ENCODE measurements around the gene AP5Z1.
"Not testable (repeated sequence)": the region's sequence is repeated elsewhere in the genome, so short reads cannot be mapped to it uniquely, and the experiment has no call there.

AP5Z1 gene

GRCh38 chr7:4792537-4793126 is 17.2 kb downstream of the AP5Z1 start:
- Histone ChIP-seq H3K9me3 (ENCODE audit: insufficient read depth, low read length) (no peaks in the 10 kb centered on the region), H3K27me3 (ENCODE audit: low read depth, low read length) (no peaks in the 10 kb centered on the region), H3K4me2 (ENCODE audit: low read length) (no peak overlapping the region), H3K79me2 (ENCODE audit: low read length) (no peaks in the 10 kb centered on the region), H3K27ac (ENCODE audit: low read length) (no peak overlapping the region), H2AFZ (ENCODE audit: low read depth, low read length) (no peak overlapping the region), H3K4me3 (ENCODE audit: low read length) (no peak overlapping the region), H3K4me1 (ENCODE audit: low read length) (no peaks in the 10 kb centered on the region), H3K36me3 (replicated peaks; ENCODE audit: low read depth, low read length) (no peaks in the 10 kb centered on the region), H3K9ac (ENCODE audit: low read length) (no peak overlapping the region), H4K20me1 (ENCODE audit: insufficient read depth, low read length) (no peaks in the 10 kb centered on the region)
- no peak for TF ChIP-seq EZH2phosphoT487 (IDR thresholded peaks at IDR 0.05; ENCODE audit: low read depth)
- TF ChIP-seq CTCF (IDR thresholded peaks at IDR 0.05; ENCODE audit: low read depth, low read length) = no peak

GRCh38 chr7:4793385-4793993 is 18.1 kb downstream of the AP5Z1 start:
- not testable (repeated sequence) for H3K36me3 ChIP-seq (replicated peaks; ENCODE audit: low read depth, low read length)

GRCh38 chr7:4794171-4794570 is 18.7 kb downstream of the AP5Z1 start:
- H3K4me3 ChIP-seq (ENCODE audit: low read length); H3K9ac ChIP-seq (ENCODE audit: low read length); H4K20me1 ChIP-seq (ENCODE audit: insufficient read depth, low read length); H3K79me2 ChIP-seq (ENCODE audit: low read length); H3K27ac ChIP-seq (ENCODE audit: low read length); H3K9me3 ChIP-seq (ENCODE audit: insufficient read depth, low read length); H3K36me3 ChIP-seq (replicated peaks; ENCODE audit: low read depth, low read length); H3K4me2 ChIP-seq (ENCODE audit: low read length); H2AFZ ChIP-seq (ENCODE audit: low read depth, low read length); H3K4me1 ChIP-seq (ENCODE audit: low read length); H3K27me3 ChIP-seq (ENCODE audit: low read depth, low read length): not testable (repeated sequence)

More at GRCh38 chr7:4793385-4793993, 18.1 kb downstream of the AP5Z1 start:
- H3K9me3 ChIP-seq (ENCODE audit: insufficient read depth, low read length); H3K27me3 ChIP-seq (ENCODE audit: low read depth, low read length); H4K20me1 ChIP-seq (ENCODE audit: insufficient read depth, low read length); H3K4me1 ChIP-seq (ENCODE audit: low read length); H3K4me2 ChIP-seq (ENCODE audit: low read length); H3K9ac ChIP-seq (ENCODE audit: low read length); H3K79me2 ChIP-seq (ENCODE audit: low read length); H2AFZ ChIP-seq (ENCODE audit: low read depth, low read length); H3K4me3 ChIP-seq (ENCODE audit: low read length); H3K27ac ChIP-seq (ENCODE audit: low read length): not testable (repeated sequence)

- Histone ChIP-seq H3K27me3 (ENCODE audit: low read depth, low read length) (no peaks in the 10 kb centered on the region), H4K20me1 (ENCODE audit: insufficient read depth, low read length) (no peaks in the 10 kb centered on the region), H3K4me2 (ENCODE audit: low read length) (no peak overlapping the region), H3K79me2 (ENCODE audit: low read length) (no peaks in the 10 kb centered on the region), H2AFZ (ENCODE audit: low read depth, low read length) (no peak overlapping the region), H3K36me3 (replicated peaks; ENCODE audit: low read depth, low read length) (no peaks in the 10 kb centered on the region), H3K4me1 (ENCODE audit: low read length) (no peaks in the 10 kb centered on the region), H3K9me3 (ENCODE audit: insufficient read depth, low read length) (no peaks in the 10 kb centered on the region), H3K27ac (ENCODE audit: low read length) (no peak overlapping the region), H3K9ac (ENCODE audit: low read length) (no peak overlapping the region), H3K4me3 (ENCODE audit: low read length) (no peak overlapping the region)
- TF ChIP-seq CTCF (IDR thresholded peaks at IDR 0.05; ENCODE audit: low read depth, low read length) = no peak
- no peak for TF ChIP-seq EZH2phosphoT487 (IDR thresholded peaks at IDR 0.05; ENCODE audit: low read depth)
Observed at GRCh38 chr7:4794591-4795350, 19.3 kb downstream of the AP5Z1 start.

GRCh38 chr7:4796453-4796852 is 21.0 kb downstream of the AP5Z1 start:
- Histone ChIP-seq H3K9me3 (ENCODE audit: insufficient read depth, low read length) (no peaks in the 10 kb centered on the region), H4K20me1 (ENCODE audit: insufficient read depth, low read length) (no peaks in the 10 kb centered on the region), H3K9ac (ENCODE audit: low read length) (no peak overlapping the region), H3K79me2 (ENCODE audit: low read length) (no peaks in the 10 kb centered on the region), H3K27ac (ENCODE audit: low read length) (no peak overlapping the region), H3K4me2 (ENCODE audit: low read length) (no peak overlapping the region), H3K36me3 (replicated peaks; ENCODE audit: low read depth, low read length) (no peaks in the 10 kb centered on the region), H3K4me3 (ENCODE audit: low read length) (no peak overlapping the region), H3K4me1 (ENCODE audit: low read length) (no peaks in the 10 kb centered on the region), H2AFZ (ENCODE audit: low read depth, low read length) (no peak overlapping the region), H3K27me3 (ENCODE audit: low read depth, low read length) (no peaks in the 10 kb centered on the region)
- no peak for TF ChIP-seq CTCF (IDR thresholded peaks at IDR 0.05; ENCODE audit: low read depth, low read length)
- no peak for TF ChIP-seq EZH2phosphoT487 (IDR thresholded peaks at IDR 0.05; ENCODE audit: low read depth)
